AG20443 (cell line): ENCODE results near the gene CLK4.

Source experiments
- DNase-seq: peaks from one replicate; pipeline ENCODE4 v3.0.0; 2012; ENCODE audit warnings: low spot score, mixed read lengths

CLK4 gene

DNA sequence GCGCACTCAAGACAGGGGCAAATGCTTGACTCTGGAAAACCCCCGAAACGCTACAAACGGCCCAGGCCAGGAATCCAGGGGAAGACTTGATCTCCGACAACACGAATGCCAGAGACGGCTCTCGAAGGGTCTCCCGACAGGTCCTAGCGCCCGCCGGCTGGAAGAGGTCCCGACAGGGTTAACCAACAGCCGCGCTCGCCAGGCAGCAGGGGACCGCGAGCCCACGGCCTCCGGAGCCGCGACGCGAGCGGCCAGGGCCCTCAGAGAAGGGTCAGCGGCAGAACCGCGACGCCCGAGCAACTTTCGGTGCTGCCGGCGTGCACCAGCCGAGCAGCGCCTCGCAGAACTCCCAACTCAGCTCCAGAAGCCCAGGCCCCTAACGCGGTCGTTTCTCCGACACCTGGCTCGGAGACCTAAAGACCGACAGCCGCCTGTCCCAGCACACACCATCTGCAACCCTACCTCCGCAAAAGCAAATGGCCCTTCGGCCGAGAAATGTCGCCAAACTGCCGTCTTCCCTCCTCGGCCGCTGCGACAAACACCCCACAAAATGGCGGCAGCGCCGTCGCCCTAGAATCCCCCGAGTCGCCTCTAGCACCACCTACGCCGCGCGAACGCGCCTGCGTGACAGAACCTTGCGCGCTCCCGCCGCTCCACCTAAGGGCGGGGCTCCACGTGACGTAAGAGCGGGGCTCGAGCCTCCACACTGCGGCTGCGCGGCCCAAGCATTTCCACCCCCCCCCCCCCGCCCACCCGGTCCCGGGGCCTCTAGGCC lies at the start of gene CLK4:
Gene CLK4, minus strand, starts transcription at position 567 of the 775 bp plus-strand sequence. CDS start 3,634 bp downstream, outside the sequence.
- DNase-seq = peak; percentile 99

DNA sequence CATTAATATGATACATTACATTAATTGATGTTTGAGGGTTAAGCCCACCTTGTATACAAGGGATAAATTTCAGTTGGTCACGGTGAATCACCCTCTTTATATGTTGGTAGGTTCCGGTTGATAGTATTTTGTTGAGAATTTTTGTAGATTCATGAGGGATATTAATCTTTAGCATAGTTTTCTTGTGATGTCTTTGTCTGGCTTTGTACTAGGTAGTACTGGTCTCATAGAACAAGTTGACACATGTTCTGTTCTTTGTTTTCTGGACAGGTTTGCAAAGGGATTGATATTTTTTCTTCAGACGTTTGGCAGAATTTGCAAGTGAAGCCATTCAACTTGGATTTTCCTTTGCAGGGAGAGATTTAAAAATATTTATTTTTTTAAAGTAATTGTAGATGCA lies 49.1 kb upstream of the CLK4 start:
- DNase-seq = no peak

DNA sequence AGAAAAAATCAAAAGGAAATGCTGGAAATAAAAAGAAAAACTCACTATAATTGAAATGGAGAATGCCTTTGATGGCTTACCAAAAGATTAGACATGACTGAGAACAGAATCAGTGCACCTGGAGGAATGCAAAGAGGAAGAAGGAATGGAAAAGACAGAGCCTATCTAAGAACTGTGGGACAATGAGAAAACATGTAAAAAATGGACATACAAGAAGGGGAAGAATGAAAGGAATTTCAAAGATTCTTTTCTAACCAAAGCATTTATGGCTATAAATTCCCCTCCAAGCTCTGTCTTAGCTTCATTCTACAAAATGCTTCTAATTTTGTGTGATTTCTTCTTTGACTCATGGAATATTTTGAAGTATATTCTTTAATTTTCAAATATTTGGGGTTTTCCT lies 47.5 kb upstream of the CLK4 start:
- no peak for DNase-seq

DNA sequence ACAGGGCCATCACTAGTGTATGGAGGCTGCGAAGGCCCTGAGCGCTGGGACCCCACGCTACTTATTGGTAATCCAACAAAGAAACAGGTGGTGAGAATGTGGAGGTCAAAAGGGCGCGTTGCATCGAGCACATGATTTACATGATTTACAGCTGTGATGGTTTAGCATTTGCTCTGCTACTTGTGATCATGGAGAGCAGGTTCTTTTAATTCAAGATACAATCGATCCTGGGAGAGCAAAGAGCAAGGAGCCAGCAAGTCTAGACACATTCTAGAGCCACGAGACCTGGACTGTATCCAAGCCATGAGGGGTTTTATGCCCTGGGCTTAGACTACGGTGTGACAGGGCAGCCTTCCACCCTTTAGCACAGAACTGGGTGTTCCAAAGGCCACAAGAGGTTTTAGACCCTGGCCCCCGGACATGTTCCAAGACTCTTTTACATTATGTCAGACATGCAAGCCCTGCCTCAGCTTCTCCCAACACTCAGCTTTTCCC lies 47.0 kb upstream of the CLK4 start:
- DNase-seq = no peak

DNA sequence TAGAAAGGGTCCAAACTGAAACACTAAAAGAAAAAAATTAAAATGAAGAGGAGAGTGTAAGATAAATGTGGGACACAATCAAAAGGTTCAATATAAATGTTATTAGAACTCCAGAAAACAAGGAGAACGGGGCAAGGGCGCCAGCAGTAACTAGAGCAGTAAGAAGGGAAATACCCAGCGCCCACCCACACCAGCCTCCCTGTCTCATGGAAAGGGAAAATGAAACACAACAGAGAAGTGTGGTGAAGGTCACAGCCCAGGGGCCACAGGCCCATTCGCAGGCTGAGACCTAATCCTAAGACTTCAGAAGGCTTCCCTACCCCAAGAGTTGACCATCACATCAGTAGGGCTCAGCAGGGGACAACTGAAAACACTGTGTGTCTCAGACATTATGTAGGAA lies 45.8 kb upstream of the CLK4 start:
- no peak for DNase-seq

DNA sequence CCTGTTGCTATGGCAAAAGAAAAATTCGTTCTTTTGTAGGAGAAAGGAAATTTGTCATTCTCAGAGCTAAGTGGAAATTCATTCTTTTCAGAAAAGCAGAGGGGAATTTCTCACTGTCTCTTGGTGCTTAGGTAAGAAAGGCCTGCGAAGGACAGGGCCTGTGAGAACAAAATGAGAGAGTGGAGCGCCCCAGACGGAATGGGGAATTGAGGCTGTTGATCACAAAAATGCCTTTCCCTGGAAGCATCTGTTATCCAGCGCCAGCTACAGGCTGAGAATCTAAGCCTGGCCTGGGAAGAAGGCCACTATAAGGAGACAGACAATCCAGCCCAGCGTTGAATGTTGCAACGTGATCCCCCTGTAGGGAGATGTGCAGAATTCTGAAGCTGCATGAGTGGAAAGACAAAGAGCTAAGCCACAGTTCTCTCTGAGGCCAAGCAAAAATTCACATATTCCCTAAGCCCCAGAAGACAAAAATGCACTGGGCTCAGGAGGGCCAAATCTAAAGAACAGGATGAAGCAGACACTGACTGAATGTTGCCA lies 44.8 kb upstream of the CLK4 start:
- no peak for DNase-seq

DNA sequence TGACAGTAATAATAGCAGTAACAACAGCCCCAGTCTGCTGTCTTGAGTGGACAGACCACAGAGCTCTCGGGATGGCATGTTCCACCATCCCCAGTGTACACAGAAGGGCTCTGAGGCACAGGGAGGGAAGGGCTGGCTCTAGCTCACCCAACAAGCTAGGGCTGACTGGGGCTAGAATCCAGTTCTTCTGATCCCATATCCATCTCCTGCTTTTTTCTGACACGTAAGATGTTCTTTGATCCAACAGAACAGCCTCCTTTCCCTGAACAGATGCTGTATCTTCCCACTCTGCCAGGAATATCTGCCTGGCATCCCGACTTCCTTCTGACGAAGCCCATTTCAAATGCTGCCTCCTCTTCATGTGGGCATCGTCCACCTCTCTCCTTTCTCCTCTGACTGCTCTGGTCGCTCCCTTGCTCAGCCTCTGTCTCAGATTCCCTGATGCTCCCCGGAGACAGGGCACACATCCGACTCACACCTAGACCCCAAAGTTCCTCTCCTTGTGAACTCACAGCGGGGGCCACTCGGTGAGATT lies 43.6 kb upstream of the CLK4 start:
- DNase-seq = no peak

DNA sequence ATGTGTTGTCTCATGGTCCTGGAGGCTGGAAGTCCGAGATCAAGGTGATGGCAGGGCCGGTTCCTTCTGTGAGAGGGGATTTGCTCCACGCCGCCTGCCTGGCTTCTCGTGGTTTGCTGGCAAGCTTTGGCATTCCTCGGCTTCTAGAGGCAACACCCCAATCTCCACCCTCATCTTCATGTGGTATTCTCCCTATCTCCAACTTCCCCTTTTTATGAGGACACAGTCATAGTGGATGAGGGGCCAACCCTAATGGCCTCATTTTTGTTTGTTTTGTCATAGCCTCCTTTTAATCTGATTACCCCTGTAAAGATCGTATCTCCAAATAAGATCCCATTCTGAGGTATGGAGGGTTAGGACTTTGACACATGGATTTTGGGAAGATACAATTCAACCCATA lies 41.7 kb upstream of the CLK4 start:
- no peak for DNase-seq

DNA sequence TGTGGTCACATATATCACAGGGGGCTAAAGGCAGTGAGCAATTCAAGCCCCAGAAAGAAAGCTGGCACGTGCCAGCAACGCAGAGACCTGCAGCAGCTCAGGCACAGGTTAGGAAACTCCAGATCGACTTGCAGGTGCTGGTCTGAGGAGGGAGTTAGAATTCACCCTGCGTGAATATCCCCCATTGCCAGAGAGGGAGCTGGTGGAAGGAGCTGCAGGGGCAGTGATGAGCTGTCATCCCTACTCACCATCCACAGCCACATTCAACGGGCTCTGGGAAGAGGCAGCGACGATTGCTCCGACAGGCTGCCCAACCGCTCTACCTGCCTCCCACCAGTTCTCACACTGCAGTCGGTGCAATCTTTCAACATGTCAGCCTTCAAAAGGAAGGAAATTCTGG lies 40.8 kb upstream of the CLK4 start:
- DNase-seq = no peak

DNA sequence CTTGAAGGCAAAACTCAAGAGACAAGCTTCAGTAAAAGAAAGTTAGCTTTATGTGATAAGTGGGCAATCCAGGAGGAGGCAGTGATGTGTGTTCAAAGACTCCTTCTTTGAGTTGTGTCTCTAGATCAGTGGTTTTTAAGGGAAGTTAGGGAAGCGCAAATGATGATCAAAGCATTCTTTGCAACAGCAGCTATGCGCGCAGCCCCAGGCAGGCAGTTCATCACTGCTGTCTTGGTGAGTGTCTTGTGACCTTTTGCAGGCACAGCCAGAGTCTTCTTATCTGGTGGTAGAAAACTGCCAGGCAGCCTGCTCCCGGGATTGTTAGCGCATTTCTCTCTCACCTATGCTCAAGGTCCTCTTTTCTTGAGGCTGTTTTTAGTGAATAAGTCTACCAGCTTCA lies 40.3 kb upstream of the CLK4 start:
- no peak for DNase-seq

DNA sequence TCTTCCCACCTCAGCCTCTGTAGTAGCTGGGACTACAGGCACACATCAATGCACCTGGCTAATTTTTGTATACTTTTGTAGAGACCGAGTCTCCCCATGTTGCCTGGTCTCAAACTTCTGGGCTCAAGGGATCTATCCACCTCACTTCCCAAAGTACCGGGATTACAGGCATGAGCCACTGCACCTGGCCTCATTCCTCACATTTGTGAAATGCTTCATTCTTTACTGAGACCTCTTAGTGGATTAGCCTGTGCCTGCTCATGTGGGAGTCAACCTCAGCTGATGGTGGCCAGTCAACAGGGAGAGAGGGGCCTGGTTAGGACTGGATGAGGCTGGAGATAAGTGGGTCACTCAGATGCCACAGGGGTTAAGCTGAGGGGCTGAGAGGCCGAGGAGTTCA lies 37.3 kb upstream of the CLK4 start:
- DNase-seq = no peak

DNA sequence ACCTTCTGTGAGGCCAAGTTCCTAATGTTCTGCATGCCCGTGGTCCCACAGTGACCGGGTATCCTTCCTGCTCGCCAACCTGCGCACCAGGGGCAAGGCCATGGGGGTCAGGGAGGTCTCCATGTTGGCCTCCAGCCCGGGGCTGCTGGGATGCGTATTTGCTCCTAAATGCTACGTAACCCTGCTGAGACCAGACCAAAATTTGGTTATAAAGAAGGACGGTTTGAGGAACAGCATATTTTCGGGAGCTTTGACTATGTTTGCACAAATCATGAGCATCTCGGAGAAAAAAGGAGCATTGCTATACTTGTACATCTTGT lies 35.7 kb upstream of the CLK4 start:
- no peak for DNase-seq

DNA sequence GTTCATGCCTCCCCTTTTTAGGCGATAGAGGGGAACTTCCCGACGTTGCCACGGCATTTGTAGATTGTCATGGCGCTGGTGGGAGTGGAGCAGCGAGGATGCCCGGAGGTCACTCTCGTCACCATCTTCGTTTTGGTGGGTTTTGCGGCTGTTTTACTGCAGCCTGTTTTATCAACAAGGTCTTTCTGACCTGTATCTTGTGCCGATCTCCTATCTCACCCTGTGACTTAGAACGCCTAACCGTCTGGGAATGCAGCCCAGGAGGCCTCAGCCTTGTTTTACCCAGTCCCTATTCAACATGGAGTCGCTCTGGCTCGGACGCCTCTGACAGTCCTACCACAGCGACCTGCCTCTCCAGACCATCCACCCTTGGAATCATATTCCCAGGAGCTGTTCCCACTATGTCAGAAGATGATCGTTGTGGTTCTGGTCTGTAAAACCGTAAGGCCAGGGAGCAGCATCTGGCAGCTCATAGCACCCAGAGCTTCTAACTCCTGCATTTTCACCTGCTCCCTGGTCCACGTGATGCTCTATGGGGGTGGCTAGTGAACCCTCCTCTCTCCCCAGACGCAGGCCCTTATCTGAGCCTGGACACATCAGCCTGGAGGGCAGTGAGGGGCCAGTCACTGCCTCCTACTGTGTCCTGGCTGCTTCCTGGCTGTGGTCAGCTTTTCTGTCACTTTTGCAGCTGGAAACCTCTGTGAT lies 35.1 kb upstream of the CLK4 start:
- no peak for DNase-seq

DNA sequence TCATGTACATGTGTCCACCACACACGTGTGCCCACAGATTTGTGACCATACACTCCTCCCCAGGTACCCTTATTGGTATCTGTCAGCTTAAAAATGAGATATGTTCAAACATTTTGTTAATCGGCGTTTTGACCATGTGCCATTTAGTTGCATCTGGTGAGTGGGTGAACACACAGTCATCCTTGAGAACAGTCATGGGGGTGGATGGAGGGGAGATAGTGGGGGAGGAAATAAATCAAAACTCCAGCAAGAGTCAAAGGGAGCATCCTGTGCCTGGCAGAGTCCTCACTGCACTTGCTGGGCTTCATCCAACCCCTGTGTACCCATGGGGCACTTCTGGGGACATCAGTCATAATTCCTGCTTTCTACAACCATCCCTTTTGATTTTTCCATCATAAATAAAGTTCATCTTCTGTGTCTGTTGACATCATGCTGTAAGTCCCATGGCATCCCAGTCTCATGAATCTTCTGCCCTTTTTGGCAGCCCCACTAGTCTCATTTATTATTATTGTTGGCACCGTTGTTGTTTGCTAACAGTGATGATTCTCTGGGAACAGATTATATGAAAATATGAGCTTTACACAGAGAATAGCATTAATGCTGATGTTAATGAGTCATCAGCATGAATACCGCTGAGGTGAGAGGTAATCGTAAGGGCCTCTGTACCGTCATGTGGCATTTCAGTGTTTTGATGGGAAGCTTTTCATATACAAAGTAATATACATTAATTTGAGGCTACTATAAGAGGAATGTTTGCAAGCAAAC lies 24.4 kb upstream of the CLK4 start:
- no peak for DNase-seq

DNA sequence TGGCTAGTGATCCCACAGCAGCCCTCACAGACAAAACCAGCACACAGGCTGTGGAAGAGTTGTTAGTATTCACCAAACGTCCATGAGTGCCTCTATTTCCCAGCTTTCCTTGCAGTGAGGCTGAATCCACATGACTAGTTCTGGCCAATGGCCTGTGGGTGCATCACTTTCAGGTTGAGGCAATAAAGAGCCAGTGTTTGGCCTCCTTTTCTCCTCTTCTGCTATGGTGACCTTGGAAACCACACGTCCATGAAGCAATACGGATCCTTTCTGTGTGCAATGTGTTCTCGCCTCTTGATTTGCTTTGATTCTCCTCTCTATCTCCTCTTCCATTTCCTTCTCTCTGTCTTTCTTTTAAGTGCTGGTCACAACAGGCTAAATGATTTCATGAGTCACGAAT lies 23.4 kb upstream of the CLK4 start:
- DNase-seq = no peak

DNA sequence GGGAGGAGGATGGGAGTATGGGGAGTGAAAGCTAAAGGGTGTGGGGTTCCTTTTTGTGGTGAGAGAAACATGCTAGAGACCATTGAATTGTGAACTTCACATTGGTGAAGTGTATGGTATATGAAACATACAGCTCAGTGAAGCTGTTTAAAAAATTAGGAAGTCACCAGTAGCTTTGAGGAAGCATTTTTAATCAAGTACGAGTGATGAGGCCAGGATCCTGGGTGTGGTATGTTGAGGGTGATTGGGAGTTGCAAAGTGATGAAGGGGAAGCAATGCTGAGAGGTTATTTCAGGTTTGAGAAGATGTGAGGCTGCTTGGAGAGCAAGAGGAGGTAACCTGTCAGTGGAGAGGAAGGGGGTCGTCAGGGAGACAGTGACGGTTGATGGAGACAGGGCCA lies 22.7 kb upstream of the CLK4 start:
- no peak for DNase-seq

DNA sequence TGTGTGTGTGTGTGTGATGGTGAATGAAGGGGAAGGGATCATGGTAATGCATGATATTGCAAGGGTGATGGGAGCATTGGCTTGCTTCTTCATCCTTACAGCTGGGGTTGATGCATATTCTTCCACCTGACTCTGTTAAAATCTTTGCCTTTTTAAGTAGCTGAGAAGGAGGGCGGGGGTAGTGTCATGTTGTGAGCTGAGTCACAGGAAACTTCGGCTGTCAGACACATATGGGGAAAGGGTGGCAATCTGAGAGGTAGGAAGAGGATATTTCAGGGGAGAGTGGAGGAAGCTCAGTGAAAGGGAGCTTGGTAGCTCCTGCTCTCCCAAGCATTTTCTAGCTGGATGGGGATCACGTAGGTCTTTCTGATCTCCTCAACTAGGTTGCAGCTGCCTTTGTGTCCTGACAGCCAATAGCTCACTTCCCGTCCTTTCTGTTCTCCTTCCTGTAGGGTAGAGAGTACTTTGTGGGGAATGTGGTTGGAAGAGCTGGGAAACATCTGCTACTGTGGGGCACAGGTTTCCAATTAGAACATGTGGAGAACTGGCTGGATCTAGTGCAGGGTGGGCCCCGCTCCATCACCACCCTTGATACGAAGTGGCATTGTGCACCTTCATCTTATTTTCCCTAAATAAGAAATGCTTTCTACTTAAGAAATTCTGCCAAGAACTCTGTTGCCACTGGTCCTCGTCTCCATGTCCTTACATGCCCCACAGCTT lies 18.1 kb upstream of the CLK4 start:
- no peak for DNase-seq

DNA sequence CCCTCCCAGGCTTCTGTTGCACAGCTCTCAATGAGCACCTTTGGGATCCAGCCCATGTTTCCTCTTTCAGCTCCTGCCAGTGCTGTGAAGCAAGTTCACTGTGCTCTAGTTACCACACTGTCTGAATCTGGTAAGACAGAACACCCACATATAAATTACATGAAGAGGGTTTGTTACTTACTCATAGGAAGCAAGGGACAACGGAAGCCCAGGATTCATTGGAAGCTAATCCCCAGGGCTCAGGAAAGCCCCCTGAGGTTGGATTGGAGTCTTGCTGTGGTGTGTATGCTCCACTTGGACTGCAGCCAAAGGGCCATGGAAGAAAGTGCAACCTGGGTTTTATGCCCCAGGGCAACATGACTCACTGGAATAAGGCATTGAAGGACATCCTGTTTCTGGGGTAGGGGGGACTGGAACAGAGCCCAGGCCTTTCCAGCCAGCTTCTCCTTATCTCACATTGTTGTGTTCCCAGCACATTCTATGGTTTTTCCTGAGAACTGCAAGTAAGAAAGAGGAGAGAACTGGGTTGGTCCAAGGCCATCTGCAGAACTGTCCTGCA lies 15.6 kb upstream of the CLK4 start:
- no peak for DNase-seq

DNA sequence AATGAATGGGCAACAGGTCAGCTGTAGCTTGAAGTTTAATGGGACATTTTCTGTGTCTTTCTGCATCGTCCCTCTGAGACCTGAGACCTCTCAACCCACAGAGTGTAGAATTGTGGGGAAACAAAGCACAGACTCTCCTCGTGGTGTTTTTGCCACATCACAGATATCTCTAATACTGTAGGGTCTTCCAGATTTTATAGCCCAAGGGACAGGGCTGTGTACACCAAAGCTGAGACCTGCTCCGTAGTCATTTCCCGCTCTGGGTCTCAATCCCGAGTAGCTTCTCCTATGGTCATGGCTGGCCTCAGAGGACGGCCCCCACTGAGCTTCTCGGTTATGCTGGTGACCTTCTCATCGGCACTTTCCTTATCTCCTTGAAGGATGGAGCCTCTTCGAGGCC lies 14.9 kb upstream of the CLK4 start:
- no peak for DNase-seq

DNA sequence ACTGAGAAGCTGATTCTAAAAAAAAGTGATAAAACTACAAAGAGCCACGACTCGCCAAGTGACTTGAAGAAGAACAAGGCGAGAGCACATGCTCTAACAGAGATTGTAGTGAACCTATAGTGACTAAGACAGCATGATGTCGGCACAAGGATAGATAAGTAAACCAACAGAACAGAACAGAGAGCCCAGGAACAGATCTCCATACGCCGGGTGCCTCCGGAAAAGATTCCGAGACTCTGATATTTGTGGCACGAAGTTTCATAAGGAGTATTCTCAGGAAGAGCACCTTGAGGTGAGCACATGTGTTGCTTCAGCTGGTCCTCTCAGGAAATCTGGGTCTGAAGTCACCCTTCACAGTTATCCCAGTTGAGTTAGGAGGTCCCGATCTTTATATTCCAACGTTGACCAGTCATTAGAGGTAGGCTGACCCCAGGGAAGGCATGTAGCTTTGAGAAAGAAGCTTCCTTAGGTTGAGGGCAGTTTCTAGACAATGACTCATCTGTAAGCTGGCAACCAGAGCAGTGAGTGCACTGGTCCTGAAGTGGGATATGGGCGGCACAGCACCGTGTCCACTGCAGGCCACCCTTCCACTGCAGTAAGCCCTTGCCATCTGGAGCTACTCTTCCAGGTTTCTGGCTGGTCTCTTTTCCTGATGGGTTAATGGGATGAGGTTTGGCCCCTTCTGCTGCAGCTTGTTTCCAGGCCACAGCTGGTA lies 13.6 kb upstream of the CLK4 start:
- no peak for DNase-seq
